ENCODE measurements around the gene AXIN2.
"Not testable (repeated sequence)": the region's sequence is repeated elsewhere in the genome, so short reads cannot be mapped to it uniquely, and the experiment has no call there.

AXIN2 gene

GRCh38 chr17:65495122-65496055 lies 66.1 kb downstream of the AXIN2 start:
- Histone ChIP-seq H3K4me3 (ENCODE audit: extremely low read depth, insufficient read depth, low read length, poor library complexity, severe bottlenecking) (no peak overlapping the region), H3K4me1 (ENCODE audit: control insufficient read depth, insufficient read depth, low read length, poor library complexity, severe bottlenecking) (peaks cover 4% of the 10 kb centered on the region), H3K36me3 (ENCODE audit: control insufficient read depth, insufficient read depth, low read length) (no peaks in the 10 kb centered on the region), H3K27ac (ENCODE audit: low read depth, low read length, severe bottlenecking) (no peak overlapping the region), H3K9me3 (ENCODE audit: control insufficient read depth, low read length) (no peaks in the 10 kb centered on the region)
- 9 to 11% methylated on average over 17 to 19 of the region's 22 CpGs for WGBS, 2 experiments (ENCODE audit: insufficient coverage in 2 of 2)

GRCh38 chr17:65489413-65490155 lies 71.9 kb downstream of the AXIN2 start:
- no peaks in the 10 kb centered on the region for H3K9me3 ChIP-seq (ENCODE audit: control insufficient read depth, low read length)
- 95 to 100% methylated on average over 3 to 6 of the region's 7 CpGs for WGBS, 2 experiments (ENCODE audit: insufficient coverage in 2 of 2)
- no peaks in the 10 kb centered on the region for H3K4me1 ChIP-seq (ENCODE audit: control insufficient read depth, insufficient read depth, low read length, poor library complexity, severe bottlenecking)
- H3K36me3 ChIP-seq (ENCODE audit: control insufficient read depth, insufficient read depth, low read length) = no peaks in the 10 kb centered on the region
- H3K4me3 ChIP-seq (ENCODE audit: extremely low read depth, insufficient read depth, low read length, poor library complexity, severe bottlenecking) = no peak overlapping the region
- no peak overlapping the region for H3K27ac ChIP-seq (ENCODE audit: low read depth, low read length, severe bottlenecking)

- H3K27ac ChIP-seq (ENCODE audit: low read depth, low read length, severe bottlenecking) = no peak overlapping the region
- H3K4me3 ChIP-seq (ENCODE audit: extremely low read depth, insufficient read depth, low read length, poor library complexity, severe bottlenecking) = no peak overlapping the region
- H3K9me3 ChIP-seq (ENCODE audit: control insufficient read depth, low read length) = no peaks in the 10 kb centered on the region
- WGBS, 2 experiments (ENCODE audit: insufficient coverage in 2 of 2) = 100% methylated on average over 1 of the region's 1 CpG; no CpG with 5 or more reads in 1 of the 2 experiments
- H3K4me1 ChIP-seq (ENCODE audit: control insufficient read depth, insufficient read depth, low read length, poor library complexity, severe bottlenecking) = no peaks in the 10 kb centered on the region
- H3K36me3 ChIP-seq (ENCODE audit: control insufficient read depth, insufficient read depth, low read length) = no peaks in the 10 kb centered on the region
Observed at GRCh38 chr17:65488665-65489064, 72.8 kb downstream of the AXIN2 start.

GRCh38 chr17:65487990-65488389 lies 73.5 kb downstream of the AXIN2 start:
- no peak overlapping the region for H3K4me3 ChIP-seq (ENCODE audit: extremely low read depth, insufficient read depth, low read length, poor library complexity, severe bottlenecking)
- H3K36me3 ChIP-seq (ENCODE audit: control insufficient read depth, insufficient read depth, low read length) = no peaks in the 10 kb centered on the region
- no peaks in the 10 kb centered on the region for H3K9me3 ChIP-seq (ENCODE audit: control insufficient read depth, low read length)
- no peaks in the 10 kb centered on the region for H3K4me1 ChIP-seq (ENCODE audit: control insufficient read depth, insufficient read depth, low read length, poor library complexity, severe bottlenecking)
- H3K27ac ChIP-seq (ENCODE audit: low read depth, low read length, severe bottlenecking) = no peak overlapping the region

GRCh38 chr17:65487161-65487560 lies 74.3 kb downstream of the AXIN2 start:
- Histone ChIP-seq H3K36me3 (ENCODE audit: control insufficient read depth, insufficient read depth, low read length) (no peaks in the 10 kb centered on the region), H3K27ac (ENCODE audit: low read depth, low read length, severe bottlenecking) (no peak overlapping the region), H3K9me3 (ENCODE audit: control insufficient read depth, low read length) (no peaks in the 10 kb centered on the region), H3K4me3 (ENCODE audit: extremely low read depth, insufficient read depth, low read length, poor library complexity, severe bottlenecking) (no peak overlapping the region), H3K4me1 (ENCODE audit: control insufficient read depth, insufficient read depth, low read length, poor library complexity, severe bottlenecking) (no peaks in the 10 kb centered on the region)
- WGBS, 2 experiments (ENCODE audit: insufficient coverage in 2 of 2) = 87 to 89% methylated on average over 3 to 7 of the region's 7 CpGs

- no peaks in the 10 kb centered on the region for H3K9me3 ChIP-seq (ENCODE audit: control insufficient read depth, low read length)
- WGBS, 2 experiments (ENCODE audit: insufficient coverage in 2 of 2) = 93 to 97% methylated on average over 7 to 9 of the region's 9 CpGs
- no peaks in the 10 kb centered on the region for H3K4me1 ChIP-seq (ENCODE audit: control insufficient read depth, insufficient read depth, low read length, poor library complexity, severe bottlenecking)
- no peak overlapping the region for H3K4me3 ChIP-seq (ENCODE audit: extremely low read depth, insufficient read depth, low read length, poor library complexity, severe bottlenecking)
- H3K27ac ChIP-seq (ENCODE audit: low read depth, low read length, severe bottlenecking) = no peak overlapping the region
- H3K36me3 ChIP-seq (ENCODE audit: control insufficient read depth, insufficient read depth, low read length) = no peaks in the 10 kb centered on the region
Observed at GRCh38 chr17:65485388-65486299, 75.8 kb downstream of the AXIN2 start.

- not testable (repeated sequence) for H3K36me3 ChIP-seq (ENCODE audit: control insufficient read depth, insufficient read depth, low read length); H3K9me3 ChIP-seq (ENCODE audit: control insufficient read depth, low read length); H3K4me1 ChIP-seq (ENCODE audit: control insufficient read depth, insufficient read depth, low read length, poor library complexity, severe bottlenecking); H3K4me3 ChIP-seq (ENCODE audit: extremely low read depth, insufficient read depth, low read length, poor library complexity, severe bottlenecking); H3K27ac ChIP-seq (ENCODE audit: low read depth, low read length, severe bottlenecking)
- 94 to 96% methylated on average over 11 to 16 of the region's 24 CpGs for WGBS, 2 experiments (ENCODE audit: insufficient coverage in 2 of 2)
Observed at GRCh38 chr17:65484405-65484804, 77.0 kb downstream of the AXIN2 start.

GRCh38 chr17:65483438-65483837 lies 78.0 kb downstream of the AXIN2 start:
- 95 to 97% methylated on average over 3 to 4 of the region's 10 CpGs for WGBS, 2 experiments (ENCODE audit: insufficient coverage in 2 of 2)
- no peaks in the 10 kb centered on the region for H3K9me3 ChIP-seq (ENCODE audit: control insufficient read depth, low read length)
- H3K36me3 ChIP-seq (ENCODE audit: control insufficient read depth, insufficient read depth, low read length) = no peaks in the 10 kb centered on the region
- H3K4me1 ChIP-seq (ENCODE audit: control insufficient read depth, insufficient read depth, low read length, poor library complexity, severe bottlenecking) = no peaks in the 10 kb centered on the region
- no peak overlapping the region for H3K27ac ChIP-seq (ENCODE audit: low read depth, low read length, severe bottlenecking)
- H3K4me3 ChIP-seq (ENCODE audit: extremely low read depth, insufficient read depth, low read length, poor library complexity, severe bottlenecking) = no peak overlapping the region

- no peaks in the 10 kb centered on the region for H3K4me1 ChIP-seq (ENCODE audit: control insufficient read depth, insufficient read depth, low read length, poor library complexity, severe bottlenecking)
- H3K36me3 ChIP-seq (ENCODE audit: control insufficient read depth, insufficient read depth, low read length) = no peaks in the 10 kb centered on the region
- no peak overlapping the region for H3K4me3 ChIP-seq (ENCODE audit: extremely low read depth, insufficient read depth, low read length, poor library complexity, severe bottlenecking)
- H3K27ac ChIP-seq (ENCODE audit: low read depth, low read length, severe bottlenecking) = no peak overlapping the region
- WGBS, 2 experiments (ENCODE audit: insufficient coverage in 2 of 2) = 78 to 92% methylated on average over 2 of the region's 3 CpGs
- no peaks in the 10 kb centered on the region for H3K9me3 ChIP-seq (ENCODE audit: control insufficient read depth, low read length)
Observed at GRCh38 chr17:65482201-65482600, 79.2 kb downstream of the AXIN2 start.

- WGBS, 2 experiments (ENCODE audit: insufficient coverage in 2 of 2) = 100% methylated on average over 1 of the region's 2 CpGs
Observed at GRCh38 chr17:65479282-65479681, 82.2 kb downstream of the AXIN2 start.

More at GRCh38 chr17:65479282-65479681, 82.2 kb downstream of the AXIN2 start:
- Histone ChIP-seq H3K9me3 (ENCODE audit: control insufficient read depth, low read length) (no peaks in the 10 kb centered on the region), H3K36me3 (ENCODE audit: control insufficient read depth, insufficient read depth, low read length) (no peaks in the 10 kb centered on the region), H3K4me3 (ENCODE audit: extremely low read depth, insufficient read depth, low read length, poor library complexity, severe bottlenecking) (no peak overlapping the region), H3K27ac (ENCODE audit: low read depth, low read length, severe bottlenecking) (no peak overlapping the region), H3K4me1 (ENCODE audit: control insufficient read depth, insufficient read depth, low read length, poor library complexity, severe bottlenecking) (no peaks in the 10 kb centered on the region)

All from mesodermal cell (in vitro differentiated cells).